HG02763 (cell line): ENCODE data around the gene CASKIN1.
"Not testable (repeated sequence)": the region's sequence is repeated elsewhere in the genome, so short reads cannot be mapped to it uniquely, and the experiment has no call there.

Experiments used
- ATAC-seq: cut with Tn5 transposase; IDR thresholded peaks from one replicate; pipeline ENCODE4 v1.9.1; 2021; ENCODE audit warnings: mild to moderate bottlenecking, moderate library complexity; ENCODE audit not compliant: unreplicated experiment

CASKIN1 gene

GRCh38 chr16:2196162-2196980 lies at the start of gene CASKIN1:
CASKIN1 (minus strand) TSS chr16:2196605; CDS start chr16:2196432, 173 bp downstream.
- ATAC-seq, result no peak

- ATAC-seq, result no peak
Measured at GRCh38 chr16:2244926-2245795, 48.8 kb upstream of the CASKIN1 start.

- ATAC-seq, result no peak
Measured at GRCh38 chr16:2244301-2244700, 47.9 kb upstream of the CASKIN1 start.

- ATAC-seq, result no peak
Measured at GRCh38 chr16:2243781-2244180, 47.4 kb upstream of the CASKIN1 start.

GRCh38 chr16:2243031-2243528 lies 46.7 kb upstream of the CASKIN1 start:
- ATAC-seq, result no peak

- ATAC-seq, result no peak
Measured at GRCh38 chr16:2242598-2242997, 46.2 kb upstream of the CASKIN1 start.

GRCh38 chr16:2240331-2240730 lies 43.9 kb upstream of the CASKIN1 start:
- ATAC-seq, result not testable (repeated sequence)

GRCh38 chr16:2238838-2239675 lies 42.7 kb upstream of the CASKIN1 start:
- no peak for ATAC-seq

GRCh38 chr16:2238150-2238837 lies 41.9 kb upstream of the CASKIN1 start:
- no peak for ATAC-seq

GRCh38 chr16:2237493-2238149 lies 41.2 kb upstream of the CASKIN1 start:
- no peak for ATAC-seq

GRCh38 chr16:2237102-2237482 lies 40.7 kb upstream of the CASKIN1 start:
- no peak for ATAC-seq

GRCh38 chr16:2236337-2237101 lies 40.1 kb upstream of the CASKIN1 start, which contains the start of gene DNASE1L2:
DNASE1L2 (plus strand) TSS chr16:2236444; CDS start chr16:2236817, 373 bp downstream.
- no peak for ATAC-seq

GRCh38 chr16:2235695-2236336 lies 39.4 kb upstream of the CASKIN1 start:
- no peak for ATAC-seq

GRCh38 chr16:2235234-2235651 lies 38.8 kb upstream of the CASKIN1 start:
- ATAC-seq, result no peak

GRCh38 chr16:2234813-2235170 lies 38.4 kb upstream of the CASKIN1 start:
- ATAC-seq, result no peak

- ATAC-seq, result no peak
Measured at GRCh38 chr16:2233872-2234812, 37.7 kb upstream of the CASKIN1 start.

- no peak for ATAC-seq
Measured at GRCh38 chr16:2233046-2233775, 36.8 kb upstream of the CASKIN1 start.
